ENCODE results near the gene INPPL1. TPM values are rescaled to one million over a fixed set of nuclear protein-coding genes. Genes with fewer than 3 reads are reported as not detected.

The INPPL1 gene
- total and polyA plus RNA-seq, 2 donors (not counting 1 experiment from before 2014, with no cell fraction given), result 205 to 208 TPM

DNA sequence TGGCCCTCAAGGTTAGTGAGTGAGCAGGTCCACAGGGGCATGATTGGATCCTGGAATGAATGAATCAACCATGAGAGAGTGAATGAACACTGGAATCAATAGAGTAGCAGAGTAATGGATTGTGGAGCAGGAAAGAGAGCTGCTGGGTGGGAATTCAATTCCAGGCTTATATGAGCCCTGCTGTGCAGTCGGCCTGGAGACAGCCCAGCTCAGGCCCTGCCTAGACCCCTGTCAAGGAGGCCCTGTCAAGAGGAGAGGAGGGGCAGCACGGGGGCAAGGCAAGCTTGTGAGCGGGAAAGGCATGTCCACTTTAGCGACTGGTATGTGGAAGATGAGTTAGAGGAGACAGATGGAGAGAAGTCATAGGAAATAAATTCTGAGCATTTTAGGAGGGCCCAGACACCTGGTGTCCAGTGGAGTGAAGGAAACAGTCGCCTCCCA is 33.9 kb upstream of the INPPL1 start:
- POLR2A ChIA-PET, result no interaction called here
- no peak overlapping the region for H3K27ac Mint-ChIP-seq

DNA sequence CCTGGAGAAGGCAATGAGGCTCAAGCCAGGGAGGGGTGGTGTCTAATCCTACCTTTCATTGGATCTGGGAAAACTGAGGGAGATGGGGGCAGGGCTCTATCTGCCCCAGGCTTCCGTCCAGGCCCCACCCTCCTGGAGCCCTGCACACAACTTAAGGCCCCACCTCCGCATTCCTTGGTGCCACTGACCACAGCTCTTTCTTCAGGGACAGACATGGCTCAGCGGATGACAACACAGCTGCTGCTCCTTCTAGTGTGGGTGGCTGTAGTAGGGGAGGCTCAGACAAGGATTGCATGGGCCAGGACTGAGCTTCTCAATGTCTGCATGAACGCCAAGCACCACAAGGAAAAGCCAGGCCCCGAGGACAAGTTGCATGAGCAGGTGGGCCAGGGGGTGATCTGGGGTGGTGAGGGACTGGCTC is 32.6 kb upstream of the INPPL1 start, which contains the start of gene FOLR1:
FOLR1 (plus strand) TSS at position 180 of the 421 bp plus-strand sequence; CDS start at position 214, 34 bp downstream.
- H3K79me2 ChIP-seq (ENCODE audit: control insufficient read depth, insufficient read depth, low read length), result no peaks in the 10 kb centered on the region
- WGBS (ENCODE audit: insufficient coverage), result 94% methylated on average over 3 of the region's 5 CpGs
- no peaks in the 10 kb centered on the region for H3K4me1 ChIP-seq (ENCODE audit: control insufficient read depth in 2 of 2, insufficient read depth in 2 of 2, low read length in 2 of 2)
- no peaks in the 10 kb centered on the region for H3K27me3 ChIP-seq (replicated peaks in 1 of 4; ENCODE audit: control extremely low read depth in 1 of 4, control insufficient read depth in 3 of 4, insufficient read depth in 4 of 4, low read length in 3 of 4)
- DNase-seq (no peak), ATAC-seq (ENCODE audit: low read depth) (no peak)
- H2AFZ ChIP-seq (ENCODE audit: insufficient read depth, low read depth, low read length, poor library complexity, severe bottlenecking), result no peak within 1 kb of the TSS
- POLR2A ChIA-PET, result no interaction called here
- no peak within 1 kb of the TSS for H3K4me2 ChIP-seq (replicated peaks; ENCODE audit: low read depth, low read length, poor library complexity, severe bottlenecking)
- CTCF ChIA-PET, result no interaction called here
- H3K4me1 Mint-ChIP-seq, result no peaks in the 10 kb centered on the region
- no peak within 1 kb of the TSS for H3K27ac ChIP-seq (ENCODE audit: low read length in 2 of 2)
- H3K27me3 Mint-ChIP-seq, result peaks cover 3% of the 10 kb centered on the region
- no peaks in the 10 kb centered on the region for H3K9me3 Mint-ChIP-seq (ENCODE audit: insufficient read depth)
- no peak within 1 kb of the TSS for H3K4me3 ChIP-seq (ENCODE audit: control extremely low read depth in 1 of 5, extremely low read depth in 1 of 5, insufficient read depth in 1 of 5, low read depth in 2 of 5, low read length in 4 of 5)
- intact Hi-C loops (cut with micrococcal nuclease), result no loop called here
- no peak within 1 kb of the TSS for H3K4me3 Mint-ChIP-seq
- H4K20me1 ChIP-seq (ENCODE audit: control insufficient read depth, insufficient read depth, low read length, poor library complexity, severe bottlenecking), result no peaks in the 10 kb centered on the region
- H3K9ac ChIP-seq (ENCODE audit: low read length), result no peak within 1 kb of the TSS
- TF ChIP-seq EZH2 (IDR thresholded peaks at IDR 0.05; ENCODE audit: borderline replicate concordance, insufficient read depth, low read depth, low read length, poor library complexity, severe bottlenecking), result no peak
- TF ChIP-seq, protein P1, sequence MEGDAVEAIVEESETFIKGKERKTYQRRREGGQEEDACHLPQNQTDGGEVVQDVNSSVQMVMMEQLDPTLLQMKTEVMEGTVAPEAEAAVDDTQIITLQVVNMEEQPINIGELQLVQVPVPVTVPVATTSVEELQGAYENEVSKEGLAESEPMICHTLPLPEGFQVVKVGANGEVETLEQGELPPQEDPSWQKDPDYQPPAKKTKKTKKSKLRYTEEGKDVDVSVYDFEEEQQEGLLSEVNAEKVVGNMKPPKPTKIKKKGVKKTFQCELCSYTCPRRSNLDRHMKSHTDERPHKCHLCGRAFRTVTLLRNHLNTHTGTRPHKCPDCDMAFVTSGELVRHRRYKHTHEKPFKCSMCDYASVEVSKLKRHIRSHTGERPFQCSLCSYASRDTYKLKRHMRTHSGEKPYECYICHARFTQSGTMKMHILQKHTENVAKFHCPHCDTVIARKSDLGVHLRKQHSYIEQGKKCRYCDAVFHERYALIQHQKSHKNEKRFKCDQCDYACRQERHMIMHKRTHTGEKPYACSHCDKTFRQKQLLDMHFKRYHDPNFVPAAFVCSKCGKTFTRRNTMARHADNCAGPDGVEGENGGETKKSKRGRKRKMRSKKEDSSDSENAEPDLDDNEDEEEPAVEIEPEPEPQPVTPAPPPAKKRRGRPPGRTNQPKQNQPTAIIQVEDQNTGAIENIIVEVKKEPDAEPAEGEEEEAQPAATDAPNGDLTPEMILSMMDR (IDR thresholded peaks at IDR 0.05), result no peak
- H3K27ac Mint-ChIP-seq, result no peak within 1 kb of the TSS
- no peaks in the 10 kb centered on the region for H3K9me3 ChIP-seq (ENCODE audit: control extremely low read depth in 1 of 3, control insufficient read depth in 2 of 3, insufficient read depth in 1 of 3, low read length in 2 of 3)
- no peaks in the 10 kb centered on the region for H3K36me3 ChIP-seq (replicated peaks in 1 of 2; ENCODE audit: control extremely low read depth in 1 of 2, control insufficient read depth in 1 of 2, extremely low read depth in 1 of 2, insufficient read depth in 2 of 2, low read length in 1 of 2)

More for the DNA sequence above, 33.9 kb upstream of the INPPL1 start:
- no peaks in the 10 kb centered on the region for H4K20me1 ChIP-seq (ENCODE audit: control insufficient read depth, insufficient read depth, low read length, poor library complexity, severe bottlenecking)
- H3K4me1 ChIP-seq (ENCODE audit: control insufficient read depth in 2 of 2, insufficient read depth in 2 of 2, low read length in 2 of 2), result no peaks in the 10 kb centered on the region
- H2AFZ ChIP-seq (ENCODE audit: insufficient read depth, low read depth, low read length, poor library complexity, severe bottlenecking), result no peak overlapping the region
- Mint-ChIP-seq H3K9me3 (ENCODE audit: insufficient read depth) (no peaks in the 10 kb centered on the region), H3K4me3 (no peak overlapping the region), H3K27me3 (peaks cover 3% of the 10 kb centered on the region), H3K4me1 (no peaks in the 10 kb centered on the region)
- no peak overlapping the region for H3K27ac ChIP-seq (ENCODE audit: low read length in 2 of 2)
- intact Hi-C loops (cut with micrococcal nuclease), result no loop called here
- ATAC-seq (ENCODE audit: low read depth), result no peak
- H3K9me3 ChIP-seq (ENCODE audit: control extremely low read depth in 1 of 3, control insufficient read depth in 2 of 3, insufficient read depth in 1 of 3, low read length in 2 of 3), result no peaks in the 10 kb centered on the region
- TF ChIP-seq EZH2 (IDR thresholded peaks at IDR 0.05; ENCODE audit: borderline replicate concordance, insufficient read depth, low read depth, low read length, poor library complexity, severe bottlenecking), result no peak
- TF ChIP-seq, protein P1 (IDR thresholded peaks at IDR 0.05), result no peak
- DNase-seq, result no peak
- no peak overlapping the region for H3K4me2 ChIP-seq (replicated peaks; ENCODE audit: low read depth, low read length, poor library complexity, severe bottlenecking)
- CTCF ChIA-PET, result interaction anchor here (1.3 kb wide), 1 partner anchor 47 kb away, joined by 4 read pairs; no protein-coding TSS in a partner anchor
- no peaks in the 10 kb centered on the region for H3K79me2 ChIP-seq (ENCODE audit: control insufficient read depth, insufficient read depth, low read length)
- H3K27me3 ChIP-seq (replicated peaks in 1 of 4; ENCODE audit: control extremely low read depth in 1 of 4, control insufficient read depth in 3 of 4, insufficient read depth in 4 of 4, low read length in 3 of 4), result no peaks in the 10 kb centered on the region
- no peak overlapping the region for H3K9ac ChIP-seq (ENCODE audit: low read length)
- no peaks in the 10 kb centered on the region for H3K36me3 ChIP-seq (replicated peaks in 1 of 2; ENCODE audit: control extremely low read depth in 1 of 2, control insufficient read depth in 1 of 2, extremely low read depth in 1 of 2, insufficient read depth in 2 of 2, low read length in 1 of 2)
- 99% methylated on average over 5 of the region's 5 CpGs for WGBS (ENCODE audit: insufficient coverage)
- no peak overlapping the region for H3K4me3 ChIP-seq (ENCODE audit: control extremely low read depth in 1 of 5, extremely low read depth in 1 of 5, insufficient read depth in 1 of 5, low read depth in 2 of 5, low read length in 4 of 5)
